Osteocyte (in vitro differentiated cells): ENCODE results near the gene COPZ1. TPM values are rescaled to one million over a fixed set of nuclear protein-coding genes. Genes with fewer than 3 reads are reported as not detected.

ENCODE experiments used
- DNase-seq: peaks from one replicate; pipeline ENCODE4 v3.0.0; 2021; ENCODE audit warnings: mixed read lengths; ENCODE audit not compliant: unreplicated experiment; ENCODE audit errors: extremely low spot score
- H3K27ac Mint-ChIP-seq: one replicate; pipeline ENCODE4 v1.8.0; 2021; ENCODE audit warnings: mild to moderate bottlenecking, mixed read lengths; ENCODE audit not compliant: unreplicated experiment
- H3K27me3 Mint-ChIP-seq: one replicate; pipeline ENCODE4 v1.8.0; 2021; ENCODE audit warnings: mixed read lengths; ENCODE audit not compliant: unreplicated experiment
- H3K36me3 Mint-ChIP-seq: one replicate; pipeline ENCODE4 v1.8.0; 2021; ENCODE audit warnings: mixed read lengths; ENCODE audit not compliant: unreplicated experiment
- H3K4me1 Mint-ChIP-seq: one replicate; pipeline ENCODE4 v1.8.0; 2021; ENCODE audit warnings: mixed read lengths; ENCODE audit not compliant: unreplicated experiment
- H3K4me3 Mint-ChIP-seq: one replicate; pipeline ENCODE4 v1.8.0; 2021; ENCODE audit warnings: mild to moderate bottlenecking, moderate library complexity, mixed read lengths; ENCODE audit not compliant: unreplicated experiment
- H3K9me3 Mint-ChIP-seq: one replicate; pipeline ENCODE4 v1.8.0; 2021; ENCODE audit warnings: mixed read lengths; ENCODE audit not compliant: unreplicated experiment
- total RNA-seq: library from RNA; stranded (reverse); gene quantifications from 2 replicates; pipeline ENCODE4 v1.2.1, GENCODE V29; 2021
- TF ChIP-seq, protein P1 (sequence below): fragments of 200-600 bp; sonication (generic); IDR thresholded peaks from 2 replicates; pipeline ENCODE4 v1.5.0; 2021; ENCODE audit warnings: antibody characterized with exemption, mild to moderate bottlenecking, moderate library complexity

The COPZ1 gene
- total RNA-seq, 1 donor from 2014 or later: 136 TPM

GRCh38 chr12:54299515-54300224, 25.3 kb upstream of the COPZ1 start:
- Mint-ChIP-seq H3K4me1 (peaks cover 33% of the 10 kb centered on the region), H3K4me3 (no peak overlapping the region), H3K9me3 (no peaks in the 10 kb centered on the region), H3K36me3 (no peaks in the 10 kb centered on the region), H3K27ac (no peak overlapping the region), H3K27me3 (peaks cover 9% of the 10 kb centered on the region)
- TF ChIP-seq, protein P1, sequence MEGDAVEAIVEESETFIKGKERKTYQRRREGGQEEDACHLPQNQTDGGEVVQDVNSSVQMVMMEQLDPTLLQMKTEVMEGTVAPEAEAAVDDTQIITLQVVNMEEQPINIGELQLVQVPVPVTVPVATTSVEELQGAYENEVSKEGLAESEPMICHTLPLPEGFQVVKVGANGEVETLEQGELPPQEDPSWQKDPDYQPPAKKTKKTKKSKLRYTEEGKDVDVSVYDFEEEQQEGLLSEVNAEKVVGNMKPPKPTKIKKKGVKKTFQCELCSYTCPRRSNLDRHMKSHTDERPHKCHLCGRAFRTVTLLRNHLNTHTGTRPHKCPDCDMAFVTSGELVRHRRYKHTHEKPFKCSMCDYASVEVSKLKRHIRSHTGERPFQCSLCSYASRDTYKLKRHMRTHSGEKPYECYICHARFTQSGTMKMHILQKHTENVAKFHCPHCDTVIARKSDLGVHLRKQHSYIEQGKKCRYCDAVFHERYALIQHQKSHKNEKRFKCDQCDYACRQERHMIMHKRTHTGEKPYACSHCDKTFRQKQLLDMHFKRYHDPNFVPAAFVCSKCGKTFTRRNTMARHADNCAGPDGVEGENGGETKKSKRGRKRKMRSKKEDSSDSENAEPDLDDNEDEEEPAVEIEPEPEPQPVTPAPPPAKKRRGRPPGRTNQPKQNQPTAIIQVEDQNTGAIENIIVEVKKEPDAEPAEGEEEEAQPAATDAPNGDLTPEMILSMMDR: no peak
- no peak for DNase-seq

- Mint-ChIP-seq H3K27me3 (peaks cover 9% of the 10 kb centered on the region), H3K4me1 (peaks cover 33% of the 10 kb centered on the region), H3K36me3 (no peaks in the 10 kb centered on the region), H3K4me3 (no peak overlapping the region), H3K27ac (no peak overlapping the region), H3K9me3 (no peaks in the 10 kb centered on the region)
- TF ChIP-seq, protein P1: no peak
- DNase-seq: no peak
Measured at GRCh38 chr12:54300225-54300731, 24.7 kb upstream of the COPZ1 start.

DNA sequence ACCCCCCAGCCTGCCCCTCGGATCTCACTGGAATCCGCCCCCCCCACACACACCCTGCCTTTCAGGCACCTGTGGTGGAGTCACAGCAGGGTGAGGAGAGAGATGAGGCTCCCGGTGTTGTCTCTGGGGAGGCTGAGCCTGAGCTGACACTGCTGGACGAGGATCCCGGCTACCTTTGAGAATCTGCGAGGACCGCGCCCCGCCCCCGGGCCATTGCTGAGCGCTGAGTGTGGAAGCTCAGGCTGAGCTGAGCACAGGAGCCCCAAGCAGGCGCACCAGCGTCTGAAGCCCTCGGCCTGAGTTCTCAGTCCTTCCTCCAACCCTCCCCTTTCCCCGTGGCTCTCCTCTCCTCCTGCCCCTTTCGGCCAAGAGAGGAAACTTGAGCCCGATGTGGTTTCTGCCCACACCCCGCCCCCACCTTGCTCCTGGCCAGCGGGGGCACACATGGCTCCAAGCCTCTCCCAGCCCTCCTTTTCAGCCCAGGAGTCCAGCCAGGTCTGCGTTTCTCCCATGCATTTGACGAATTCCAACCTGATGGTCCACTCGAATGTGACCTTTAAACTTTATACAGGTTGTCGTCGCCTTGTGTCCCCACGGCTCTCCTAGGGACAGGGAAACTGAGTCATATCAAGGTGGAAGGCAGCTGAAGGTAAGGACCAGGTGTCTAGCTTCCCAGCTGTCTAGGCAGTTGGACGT, 24.1 kb upstream of the COPZ1 start, which contains the start of gene NFE2:
Gene NFE2 (minus strand): TSS at position 284 of the 696 bp plus-strand sequence. CDS start 5,767 bp downstream, outside the sequence.
- Mint-ChIP-seq H3K9me3 (no peaks in the 10 kb centered on the region), H3K27me3 (peaks cover 9% of the 10 kb centered on the region), H3K27ac (no peak within 1 kb of the TSS), H3K4me3 (peak within 1 kb of the TSS; percentile 60), H3K36me3 (no peaks in the 10 kb centered on the region), H3K4me1 (peaks cover 33% of the 10 kb centered on the region)
- TF ChIP-seq, protein P1: no peak
- peak; percentile 89 for DNase-seq

DNA sequence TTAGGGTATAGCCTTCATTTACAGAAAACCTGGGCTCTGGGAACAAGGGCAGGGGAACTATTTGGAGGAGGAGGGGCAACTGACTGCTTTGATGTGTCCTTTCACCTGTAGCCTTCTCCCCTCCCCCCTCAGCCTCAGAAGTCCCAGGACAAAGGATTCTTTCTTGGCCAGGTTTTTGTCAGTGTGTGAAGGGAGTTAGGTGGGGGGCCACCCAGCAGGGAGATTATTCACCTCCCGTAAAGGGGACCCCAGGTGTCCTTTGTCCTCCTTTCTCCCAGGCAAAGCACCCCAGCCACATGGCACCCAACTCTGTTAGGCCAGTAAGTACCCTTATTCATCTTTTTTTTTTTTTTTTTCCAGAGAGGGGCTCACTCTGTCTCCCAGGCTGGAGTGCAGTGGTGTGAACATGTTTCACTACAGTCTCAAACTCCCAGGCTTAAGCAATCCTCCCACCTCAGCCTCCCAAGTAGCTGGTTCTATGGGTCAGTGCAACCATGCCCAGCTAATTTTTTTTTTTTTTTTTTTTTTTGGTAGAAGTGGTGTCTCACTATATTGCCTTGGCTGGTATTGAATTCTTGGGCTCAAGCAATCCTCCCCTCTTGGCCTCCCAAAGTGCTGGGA, 23.4 kb upstream of the COPZ1 start:
- Mint-ChIP-seq H3K27ac (no peak overlapping the region), H3K4me1 (peaks cover 33% of the 10 kb centered on the region), H3K4me3 (no peak overlapping the region), H3K9me3 (no peaks in the 10 kb centered on the region), H3K27me3 (peaks cover 9% of the 10 kb centered on the region), H3K36me3 (no peaks in the 10 kb centered on the region)
- DNase-seq: no peak
- TF ChIP-seq, protein P1: no peak

- TF ChIP-seq, protein P1: no peak
- Mint-ChIP-seq H3K27ac (no peak overlapping the region), H3K4me3 (no peak overlapping the region), H3K36me3 (no peaks in the 10 kb centered on the region), H3K27me3 (peaks cover 12% of the 10 kb centered on the region), H3K9me3 (no peaks in the 10 kb centered on the region), H3K4me1 (peaks cover 35% of the 10 kb centered on the region)
- no peak for DNase-seq
Measured at GRCh38 chr12:54303640-54304039, 21.3 kb upstream of the COPZ1 start.
